GM12874 (cell line): ENCODE data around the gene NLRP9.

Experiments
- CTCF ChIP-seq: IDR thresholded peaks from 2 replicates; pipeline ENCODE4 v1.5.1; 2011; ENCODE audit warnings: low read depth, mild to moderate bottlenecking, control low read depth, low read length, moderate library complexity; ENCODE audit not compliant: insufficient read depth

Gene NLRP9

GRCh38 chr19:55672418-55672817, 65.8 kb downstream of the NLRP9 start:
- no peak for TF ChIP-seq CTCF

- TF ChIP-seq CTCF, result no peak
Observed at GRCh38 chr19:55671054-55671378, 67.2 kb downstream of the NLRP9 start.

GRCh38 chr19:55670280-55671053, 67.7 kb downstream of the NLRP9 start:
- no peak for TF ChIP-seq CTCF

- TF ChIP-seq CTCF, result no peak
Observed at GRCh38 chr19:55669418-55670279, 68.6 kb downstream of the NLRP9 start.

- TF ChIP-seq CTCF, result no peak
Observed at GRCh38 chr19:55668603-55669348, 69.4 kb downstream of the NLRP9 start.

- TF ChIP-seq CTCF, result no peak
Observed at GRCh38 chr19:55667958-55668357, 70.2 kb downstream of the NLRP9 start.

- TF ChIP-seq CTCF, result no peak
Observed at GRCh38 chr19:55667511-55667910, 70.7 kb downstream of the NLRP9 start.
